Measurements from ENCODE around the gene DHX35.
A peak's percentile ranks its signal among the peaks of the same experiment; 100 is the strongest.

The DHX35 gene

DNA sequence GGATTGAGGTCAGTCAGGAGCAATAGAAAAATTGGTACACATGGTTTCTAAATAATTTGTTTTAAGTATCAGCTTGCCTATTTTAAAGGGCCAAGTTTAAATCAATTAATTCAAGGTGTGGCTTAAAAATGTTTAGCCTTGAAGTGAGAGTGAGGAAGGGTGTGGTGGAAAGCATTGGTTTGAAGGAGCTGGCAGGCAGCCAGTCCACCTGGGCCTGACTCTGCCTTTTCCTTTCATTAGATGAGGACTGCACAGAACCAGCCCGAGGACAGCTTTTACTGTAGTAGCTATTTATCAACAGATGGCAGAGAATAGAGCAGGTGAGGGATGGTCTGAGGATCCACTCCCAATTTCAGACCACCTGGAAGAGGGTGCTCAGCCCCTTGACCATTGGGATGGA, 42.4 kb downstream of the DHX35 start:
- TF ChIP-seq, protein P1, sequence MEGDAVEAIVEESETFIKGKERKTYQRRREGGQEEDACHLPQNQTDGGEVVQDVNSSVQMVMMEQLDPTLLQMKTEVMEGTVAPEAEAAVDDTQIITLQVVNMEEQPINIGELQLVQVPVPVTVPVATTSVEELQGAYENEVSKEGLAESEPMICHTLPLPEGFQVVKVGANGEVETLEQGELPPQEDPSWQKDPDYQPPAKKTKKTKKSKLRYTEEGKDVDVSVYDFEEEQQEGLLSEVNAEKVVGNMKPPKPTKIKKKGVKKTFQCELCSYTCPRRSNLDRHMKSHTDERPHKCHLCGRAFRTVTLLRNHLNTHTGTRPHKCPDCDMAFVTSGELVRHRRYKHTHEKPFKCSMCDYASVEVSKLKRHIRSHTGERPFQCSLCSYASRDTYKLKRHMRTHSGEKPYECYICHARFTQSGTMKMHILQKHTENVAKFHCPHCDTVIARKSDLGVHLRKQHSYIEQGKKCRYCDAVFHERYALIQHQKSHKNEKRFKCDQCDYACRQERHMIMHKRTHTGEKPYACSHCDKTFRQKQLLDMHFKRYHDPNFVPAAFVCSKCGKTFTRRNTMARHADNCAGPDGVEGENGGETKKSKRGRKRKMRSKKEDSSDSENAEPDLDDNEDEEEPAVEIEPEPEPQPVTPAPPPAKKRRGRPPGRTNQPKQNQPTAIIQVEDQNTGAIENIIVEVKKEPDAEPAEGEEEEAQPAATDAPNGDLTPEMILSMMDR (conservative IDR thresholded peaks at IDR 0.05; ENCODE audit: low read length) = no peak
- no peak for TF ChIP-seq EZH2phosphoT487 (IDR thresholded peaks at IDR 0.05; ENCODE audit: borderline replicate concordance)

DNA sequence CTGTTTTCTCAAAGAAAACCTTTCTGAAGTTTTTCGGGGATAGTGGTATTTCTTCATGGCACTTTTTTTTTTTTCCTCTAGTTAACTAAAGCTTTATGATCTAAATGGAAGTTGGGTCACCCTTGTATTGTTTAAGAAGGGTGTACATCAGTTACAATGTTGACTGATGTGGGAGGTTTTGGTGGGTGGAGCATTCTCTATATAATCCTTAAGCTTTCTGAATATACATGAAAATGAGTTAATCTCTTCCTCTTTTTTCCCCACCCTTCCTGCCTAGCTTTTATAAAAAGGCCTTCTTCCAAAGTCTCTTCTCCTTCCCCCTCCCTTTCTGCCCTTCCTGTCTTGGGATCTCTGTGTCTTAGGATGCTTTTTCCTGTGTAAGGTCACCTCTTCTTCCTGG, 47.2 kb downstream of the DHX35 start:
- peaks cover 44% of the 10 kb centered on the region; the same call in 1 of the 2 replicates for H3K36me3 ChIP-seq (ENCODE audit: insufficient read depth, low read length)
- no peak overlapping the region for H3K4me3 ChIP-seq (ENCODE audit: low read length, poor library complexity, severe bottlenecking)
- H3K9ac ChIP-seq (ENCODE audit: low read depth, low read length, poor library complexity, severe bottlenecking) = no peak overlapping the region
- no peak overlapping the region for H2AFZ ChIP-seq (ENCODE audit: low read length)
- peak overlapping the region; percentile 4 for H3K4me2 ChIP-seq (ENCODE audit: low read depth, low read length, poor library complexity, severe bottlenecking)
- H4K20me1 ChIP-seq (ENCODE audit: insufficient read depth, low read length, poor library complexity, severe bottlenecking) = no peaks in the 10 kb centered on the region
- no peaks in the 10 kb centered on the region for H3K9me3 ChIP-seq (ENCODE audit: insufficient read depth, low read depth, low read length)
- H3K27me3 ChIP-seq (ENCODE audit: insufficient read depth, low read length, poor library complexity, severe bottlenecking) = no peaks in the 10 kb centered on the region
- no peaks in the 10 kb centered on the region for H3K79me2 ChIP-seq (ENCODE audit: insufficient read depth, low read length)
- H3K9me2 ChIP-seq (replicated peaks; ENCODE audit: low read depth, low read length) = no peaks in the 10 kb centered on the region
- TF ChIP-seq EZH2phosphoT487 (IDR thresholded peaks at IDR 0.05; ENCODE audit: borderline replicate concordance) = no peak
- TF ChIP-seq, protein P1 (conservative IDR thresholded peaks at IDR 0.05; ENCODE audit: low read length) = no peak
- peaks cover 10% of the 10 kb centered on the region for H3K4me1 ChIP-seq (ENCODE audit: insufficient read depth, low read length, poor library complexity, severe bottlenecking)
- no peaks in the 10 kb centered on the region for H3F3A ChIP-seq (ENCODE audit: low read depth)

More for the DNA sequence above, 42.4 kb downstream of the DHX35 start:
- H3K36me3 ChIP-seq (ENCODE audit: insufficient read depth, low read length) = peaks cover 56% of the 10 kb centered on the region; the same call in 1 of the 2 replicates
- no peaks in the 10 kb centered on the region for H4K20me1 ChIP-seq (ENCODE audit: insufficient read depth, low read length, poor library complexity, severe bottlenecking)
- H2AFZ ChIP-seq (ENCODE audit: low read length) = no peak overlapping the region
- no peaks in the 10 kb centered on the region for H3F3A ChIP-seq (ENCODE audit: low read depth)
- H3K27me3 ChIP-seq (ENCODE audit: insufficient read depth, low read length, poor library complexity, severe bottlenecking) = no peaks in the 10 kb centered on the region
- peaks cover 14% of the 10 kb centered on the region for H3K4me1 ChIP-seq (ENCODE audit: insufficient read depth, low read length, poor library complexity, severe bottlenecking)
- no peak overlapping the region for H3K4me3 ChIP-seq (ENCODE audit: low read length, poor library complexity, severe bottlenecking)
- no peak overlapping the region for H3K4me2 ChIP-seq (ENCODE audit: low read depth, low read length, poor library complexity, severe bottlenecking)
- no peaks in the 10 kb centered on the region for H3K79me2 ChIP-seq (ENCODE audit: insufficient read depth, low read length)
- no peaks in the 10 kb centered on the region for H3K9me2 ChIP-seq (replicated peaks; ENCODE audit: low read depth, low read length)
- H3K9me3 ChIP-seq (ENCODE audit: insufficient read depth, low read depth, low read length) = no peaks in the 10 kb centered on the region
- H3K9ac ChIP-seq (ENCODE audit: low read depth, low read length, poor library complexity, severe bottlenecking) = no peak overlapping the region

DNA sequence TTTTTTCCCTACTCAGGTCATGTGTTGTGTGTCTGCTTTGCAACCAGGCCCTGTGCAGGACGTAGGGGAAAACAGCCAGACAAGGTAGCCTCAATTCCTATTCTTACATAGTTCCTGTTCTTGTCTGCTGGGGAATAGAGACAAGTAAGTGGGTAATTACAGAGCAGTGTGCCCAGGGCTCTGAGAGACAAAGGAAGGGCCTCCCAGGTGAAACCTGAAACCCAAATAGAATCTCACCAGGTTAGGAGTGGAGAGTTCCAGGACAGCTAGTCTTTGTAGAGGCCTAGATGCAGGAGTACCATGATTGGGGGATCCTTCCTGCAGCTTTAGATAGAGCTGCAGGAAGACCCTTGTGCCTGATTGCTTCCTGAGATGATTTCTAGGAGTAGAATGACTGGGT, 48.4 kb downstream of the DHX35 start:
- no peak overlapping the region for H3K4me2 ChIP-seq (ENCODE audit: low read depth, low read length, poor library complexity, severe bottlenecking)
- H3K4me1 ChIP-seq (ENCODE audit: insufficient read depth, low read length, poor library complexity, severe bottlenecking) = peaks cover 10% of the 10 kb centered on the region
- peaks cover 55% of the 10 kb centered on the region; the same call in 1 of the 2 replicates for H3K36me3 ChIP-seq (ENCODE audit: insufficient read depth, low read length)
- no peak overlapping the region for H3K9ac ChIP-seq (ENCODE audit: low read depth, low read length, poor library complexity, severe bottlenecking)
- no peak overlapping the region for H2AFZ ChIP-seq (ENCODE audit: low read length)
- H3F3A ChIP-seq (ENCODE audit: low read depth) = no peaks in the 10 kb centered on the region
- no peaks in the 10 kb centered on the region for H3K79me2 ChIP-seq (ENCODE audit: insufficient read depth, low read length)
- no peaks in the 10 kb centered on the region for H3K27me3 ChIP-seq (ENCODE audit: insufficient read depth, low read length, poor library complexity, severe bottlenecking)
- TF ChIP-seq EZH2phosphoT487 (IDR thresholded peaks at IDR 0.05; ENCODE audit: borderline replicate concordance) = no peak
- TF ChIP-seq, protein P1 (conservative IDR thresholded peaks at IDR 0.05; ENCODE audit: low read length) = no peak
- H4K20me1 ChIP-seq (ENCODE audit: insufficient read depth, low read length, poor library complexity, severe bottlenecking) = no peaks in the 10 kb centered on the region
- no peaks in the 10 kb centered on the region for H3K9me3 ChIP-seq (ENCODE audit: insufficient read depth, low read depth, low read length)
- no peaks in the 10 kb centered on the region for H3K9me2 ChIP-seq (replicated peaks; ENCODE audit: low read depth, low read length)
- no peak overlapping the region for H3K4me3 ChIP-seq (ENCODE audit: low read length, poor library complexity, severe bottlenecking)

Data from Loucy (cell line).